ENCODE measurements around the gene DCXR. TPM values are rescaled to one million over a fixed set of nuclear protein-coding genes. Genes with fewer than 3 reads are reported as not detected.

DCXR gene
- total and polyA plus RNA-seq, 2 of the 13 experiments (the other 11 are each of a cell fraction or from before 2014, with no cell fraction given), result 287 to 311 TPM

- TF ChIP-seq ZNF280D (CRISPR knock-in tag; IDR thresholded peaks at IDR 0.05) (peak; percentile 89), ZNF615 (CRISPR knock-in tag; IDR thresholded peaks at IDR 0.05; ENCODE audit: borderline replicate concordance) (0 out of 2 replicates have a peak, but pooled peaks have one; percentile 42), GATAD1 (CRISPR knock-in tag; IDR thresholded peaks at IDR 0.05) (peak; percentile 76), ZNF772 (CRISPR knock-in tag; IDR thresholded peaks at IDR 0.05) (peak; percentile 74; the same call in 1 of the 2 replicates), ZNF619 (CRISPR knock-in tag; IDR thresholded peaks at IDR 0.05) (peak; percentile 25; the same call in 1 of the 2 replicates), BRD4 (CRISPR knock-in tag; IDR thresholded peaks at IDR 0.05) (peak; percentile 81; the same call in 1 of the 2 replicates), TERF1 (CRISPR knock-in tag; IDR thresholded peaks at IDR 0.05) (0 out of 2 replicates have a peak, but pooled peaks have one; percentile 2), ZNF296 (CRISPR knock-in tag; conservative IDR thresholded peaks at IDR 0.05) (peak; percentile 91), ZNF142 (CRISPR knock-in tag; IDR thresholded peaks at IDR 0.05) (no peak; the same call in 1 of the 2 replicates), DDIT3 (CRISPR knock-in tag; IDR thresholded peaks at IDR 0.05) (no peak), ZBTB10 (CRISPR knock-in tag; IDR thresholded peaks at IDR 0.05; ENCODE audit: borderline replicate concordance) (no peak; the same call in 1 of the 2 replicates), CHCHD3 (CRISPR knock-in tag; IDR thresholded peaks at IDR 0.05) (peak; percentile 76; the same call in 1 of the 2 replicates), SOX5 (CRISPR knock-in tag; IDR thresholded peaks at IDR 0.05; ENCODE audit: borderline replicate concordance) (peak; percentile 12; the same call in 1 of the 2 replicates), IRX3 (CRISPR knock-in tag; IDR thresholded peaks at IDR 0.05; ENCODE audit: borderline replicate concordance, low read depth) (no peak)
Observed at GRCh38 chr17:82021107-82021899, 16.2 kb downstream of the DCXR start (continued).
